Activated CD8-positive, alpha-beta memory T cell treated with anti-CD3 and anti-CD28 coated beads, Interleukin-2, amount 10 ng/mL, durations not matched to agents 7 days and 5 days (primary cell): ENCODE data around the gene RNF168. TPM values are rescaled to one million over a fixed set of nuclear protein-coding genes. Genes with fewer than 3 reads are reported as not detected.
"Not testable (repeated sequence)": the region's sequence is repeated elsewhere in the genome, so short reads cannot be mapped to it uniquely, and the experiment has no call there.

ENCODE experiments used
- ATAC-seq: fragments of 150-1000 bp; cut with Tn5 transposase; one replicate; pipeline ENCODE4 v1.10.0; 2021; ENCODE audit warnings: moderate library complexity
- CTCF ChIA-PET: fragments of 350-600 bp; sonication (Branson Sonifier 250); formaldehyde crosslinking; loops from one replicate; lab custom pipeline; 2021; ENCODE audit warnings: antibody characterized with exemption; lab: Charles Lee
- DNase-seq: peaks from one replicate; pipeline ENCODE4 v3.0.0-alpha.2; 2020
- H3K27ac Mint-ChIP-seq: one replicate; pipeline ENCODE4 v1.8.0; 2021; ENCODE audit warnings: mild to moderate bottlenecking, mixed read lengths
- H3K27me3 Mint-ChIP-seq: one replicate; pipeline ENCODE4 v1.8.0; 2021; ENCODE audit warnings: mixed read lengths
- H3K36me3 Mint-ChIP-seq: one replicate; pipeline ENCODE4 v1.8.0; 2021; ENCODE audit warnings: mild to moderate bottlenecking, mixed read lengths
- H3K4me1 Mint-ChIP-seq: one replicate; pipeline ENCODE4 v1.8.0; 2021; ENCODE audit warnings: mixed read lengths
- H3K4me3 Mint-ChIP-seq: one replicate; pipeline ENCODE4 v1.8.0; 2021; ENCODE audit warnings: mild to moderate bottlenecking, moderate library complexity, mixed read lengths
- H3K9me3 Mint-ChIP-seq: one replicate; pipeline ENCODE4 v1.8.0; 2022; ENCODE audit warnings: low read depth, mixed read lengths
- total RNA-seq, 2 experiments: library from RNA; stranded (reverse); gene quantifications; one replicate each; pipeline ENCODE4 v1.2.3, GENCODE V29; 2021

Gene RNF168
- total RNA-seq, 2 experiments from 2014 or later: 29.6 to 39.4 TPM

GRCh38 chr3:196511108-196511507 is 7.5 kb upstream of the RNF168 start:
- CTCF ChIA-PET: interaction anchor here (1.8 to 2.6 kb wide), 2 partner anchors 12 to 18 kb away, joined by 5 to 7 read pairs; no protein-coding TSS in a partner anchor
- H3K4me3 Mint-ChIP-seq, H3K36me3 Mint-ChIP-seq, DNase-seq, H3K27ac Mint-ChIP-seq, ATAC-seq, H3K4me1 Mint-ChIP-seq: not testable (repeated sequence)
- peaks cover 14% of the 10 kb centered on the region for H3K9me3 Mint-ChIP-seq
- H3K27me3 Mint-ChIP-seq: peaks cover 22% of the 10 kb centered on the region

GRCh38 chr3:196506687-196507086 is 3.1 kb upstream of the RNF168 start:
- Mint-ChIP-seq H3K4me3 (no peak overlapping the region), H3K27ac (no peak overlapping the region), H3K4me1 (peaks cover 9% of the 10 kb centered on the region), H3K36me3 (peaks cover 19% of the 10 kb centered on the region), H3K27me3 (peaks cover 15% of the 10 kb centered on the region), H3K9me3 (peaks cover 7% of the 10 kb centered on the region)
- ATAC-seq (no peak), DNase-seq (no peak)
- CTCF ChIA-PET: interaction anchor here (1.6 to 1.9 kb wide), 2 partner anchors 16 to 20 kb away, joined by 3 to 7 read pairs; no protein-coding TSS in a partner anchor

- Mint-ChIP-seq H3K9me3 (peaks cover 7% of the 10 kb centered on the region), H3K36me3 (peaks cover 36% of the 10 kb centered on the region), H3K4me3 (no peak overlapping the region), H3K4me1 (peaks cover 25% of the 10 kb centered on the region), H3K27ac (no peak overlapping the region), H3K27me3 (peaks cover 11% of the 10 kb centered on the region)
- CTCF ChIA-PET: interaction anchor here (0.6 to 3.4 kb wide), 7 partner anchors 15 to 198 kb away, joined by 3 to 21 read pairs (median 4); partner anchors contain the start of genes FBXO45 and WDR53
- DNase-seq (no peak), ATAC-seq (no peak)
Observed at GRCh38 chr3:196504556-196504955, 988 bp upstream of the RNF168 start.

GRCh38 chr3:196504077-196504398 is 470 bp upstream of the RNF168 start:
- DNase-seq, ATAC-seq, H3K9me3 Mint-ChIP-seq: not testable (repeated sequence)
- Mint-ChIP-seq H3K4me1 (peaks cover 30% of the 10 kb centered on the region), H3K27ac (peak overlapping the region; percentile 94), H3K36me3 (peaks cover 41% of the 10 kb centered on the region), H3K27me3 (peaks cover 11% of the 10 kb centered on the region), H3K4me3 (peak overlapping the region; percentile 98)
- CTCF ChIA-PET: interaction anchor here (1.2 to 3.4 kb wide), 9 partner anchors 14 to 186 kb away, joined by 3 to 21 read pairs (median 4); partner anchors contain the start of genes DYNLT2B, FBXO45 and WDR53

- H3K4me3 Mint-ChIP-seq: peak overlapping the region; percentile 98
- CTCF ChIA-PET: interaction anchor here (0.6 to 3.4 kb wide), 9 partner anchors 11 to 1283 kb away, joined by 3 to 21 read pairs (median 4); partner anchors contain the start of gene DYNLT2B
- peak overlapping the region; percentile 94 for H3K27ac Mint-ChIP-seq
- peaks cover 37% of the 10 kb centered on the region for H3K4me1 Mint-ChIP-seq
- DNase-seq (peak; percentile 88), ATAC-seq (peak; percentile 45)
- peaks cover 7% of the 10 kb centered on the region for H3K27me3 Mint-ChIP-seq
- peaks cover 7% of the 10 kb centered on the region for H3K9me3 Mint-ChIP-seq
- H3K36me3 Mint-ChIP-seq: peaks cover 49% of the 10 kb centered on the region
Observed at GRCh38 chr3:196502775-196503195, 783 bp downstream of the RNF168 start.

GRCh38 chr3:196501316-196502044 is 2.1 kb downstream of the RNF168 start:
- Mint-ChIP-seq H3K27me3 (peaks cover 2% of the 10 kb centered on the region), H3K4me1 (peaks cover 40% of the 10 kb centered on the region), H3K4me3 (peak overlapping the region; percentile 98), H3K27ac (peak overlapping the region; percentile 74), H3K36me3 (peaks cover 51% of the 10 kb centered on the region), H3K9me3 (peaks cover 3% of the 10 kb centered on the region)
- ATAC-seq (no peak), DNase-seq (no peak)
- CTCF ChIA-PET: interaction anchor here (0.6 to 2.4 kb wide), 4 partner anchors 12 to 248 kb away, joined by 3 to 6 read pairs (median 4); partner anchors contain the start of gene DYNLT2B

- Mint-ChIP-seq H3K4me1 (peaks cover 44% of the 10 kb centered on the region), H3K27ac (peak overlapping the region; percentile 59), H3K27me3 (no peaks in the 10 kb centered on the region), H3K36me3 (peaks cover 59% of the 10 kb centered on the region), H3K4me3 (peak overlapping the region; percentile 98), H3K9me3 (no peaks in the 10 kb centered on the region)
- ATAC-seq (no peak), DNase-seq (no peak)
- CTCF ChIA-PET: no interaction called here
Observed at GRCh38 chr3:196499807-196500524, 3.6 kb downstream of the RNF168 start.

- CTCF ChIA-PET: no interaction called here
- Mint-ChIP-seq H3K27me3 (no peaks in the 10 kb centered on the region), H3K27ac (no peak overlapping the region), H3K36me3 (peaks cover 61% of the 10 kb centered on the region), H3K4me1 (peaks cover 41% of the 10 kb centered on the region), H3K4me3 (no peak overlapping the region), H3K9me3 (no peaks in the 10 kb centered on the region)
- ATAC-seq (no peak), DNase-seq (no peak)
Observed at GRCh38 chr3:196499061-196499460, 4.5 kb downstream of the RNF168 start.

GRCh38 chr3:196498297-196498696 is 5.3 kb downstream of the RNF168 start:
- Mint-ChIP-seq H3K9me3 (no peaks in the 10 kb centered on the region), H3K27me3 (no peaks in the 10 kb centered on the region), H3K4me3 (no peak overlapping the region), H3K36me3 (peaks cover 60% of the 10 kb centered on the region), H3K27ac (no peak overlapping the region), H3K4me1 (peaks cover 39% of the 10 kb centered on the region)
- CTCF ChIA-PET: interaction anchor here (1.7 kb wide), 1 partner anchor 12 kb away, joined by 6 read pairs; no protein-coding TSS in a partner anchor
- no peak for DNase-seq
- no peak for ATAC-seq

GRCh38 chr3:196496183-196496582 is 7.4 kb downstream of the RNF168 start:
- no peaks in the 10 kb centered on the region for H3K9me3 Mint-ChIP-seq
- no peak for DNase-seq
- H3K27ac Mint-ChIP-seq: no peak overlapping the region
- H3K27me3 Mint-ChIP-seq: no peaks in the 10 kb centered on the region
- CTCF ChIA-PET: no interaction called here
- H3K36me3 Mint-ChIP-seq: peaks cover 58% of the 10 kb centered on the region
- no peak overlapping the region for H3K4me3 Mint-ChIP-seq
- H3K4me1 Mint-ChIP-seq: peaks cover 42% of the 10 kb centered on the region
- ATAC-seq: no peak

GRCh38 chr3:196493292-196493691 is 10.3 kb downstream of the RNF168 start:
- Mint-ChIP-seq H3K27ac (no peak overlapping the region), H3K4me3 (no peak overlapping the region), H3K9me3 (no peaks in the 10 kb centered on the region), H3K36me3 (peaks cover 34% of the 10 kb centered on the region), H3K4me1 (peaks cover 22% of the 10 kb centered on the region), H3K27me3 (no peaks in the 10 kb centered on the region)
- ATAC-seq: no peak
- no peak for DNase-seq
- CTCF ChIA-PET: no interaction called here

GRCh38 chr3:196492080-196492479 is 11.5 kb downstream of the RNF168 start:
- CTCF ChIA-PET: no interaction called here

GRCh38 chr3:196489747-196490146 is 13.8 kb downstream of the RNF168 start:
- Mint-ChIP-seq H3K27ac (no peak overlapping the region), H3K4me1 (peaks cover 12% of the 10 kb centered on the region), H3K36me3 (peaks cover 27% of the 10 kb centered on the region), H3K9me3 (no peaks in the 10 kb centered on the region), H3K27me3 (no peaks in the 10 kb centered on the region), H3K4me3 (no peak overlapping the region)
- ATAC-seq (no peak), DNase-seq (no peak)
- CTCF ChIA-PET: interaction anchor here (1.4 to 3.9 kb wide), 2 partner anchors 15 to 33 kb away, joined by 6 to 19 read pairs; no protein-coding TSS in a partner anchor

More at GRCh38 chr3:196492080-196492479, 11.5 kb downstream of the RNF168 start:
- no peaks in the 10 kb centered on the region for H3K27me3 Mint-ChIP-seq
- ATAC-seq: no peak
- H3K36me3 Mint-ChIP-seq: peaks cover 35% of the 10 kb centered on the region
- H3K27ac Mint-ChIP-seq: no peak overlapping the region
- peaks cover 18% of the 10 kb centered on the region for H3K4me1 Mint-ChIP-seq
- no peak for DNase-seq
- H3K9me3 Mint-ChIP-seq: no peaks in the 10 kb centered on the region
- no peak overlapping the region for H3K4me3 Mint-ChIP-seq
